Hepatocyte (in vitro differentiated cells): Measurements from ENCODE around the gene CNTN4. TPM values are rescaled to one million over a fixed set of nuclear protein-coding genes. Genes with fewer than 3 reads are reported as not detected.

ENCODE experiments used
- DNase-seq: peaks from one replicate; pipeline ENCODE4 v3.0.0-alpha.2; 2016; ENCODE audit warnings: low spot score
- H2AFZ ChIP-seq: fragments of 200-600 bp; sonication (generic); 2 replicates; pipeline ENCODE4 v1.6.0; 2016; ENCODE audit warnings: antibody characterized with exemption, mild to moderate bottlenecking
- H3K27ac ChIP-seq: fragments of 200-600 bp; sonication (generic); 2 replicates; pipeline ENCODE4 v1.5.1; 2016; ENCODE audit warnings: mild to moderate bottlenecking
- H3K27me3 ChIP-seq: fragments of 200-600 bp; sonication (generic); 2 replicates; pipeline ENCODE4 v1.6.1; 2016
- H3K36me3 ChIP-seq: fragments of 200-600 bp; sonication (generic); replicated peaks from 2 replicates; pipeline ENCODE4 v1.5.1; 2016; ENCODE audit warnings: low read depth; ENCODE audit not compliant: insufficient read depth
- H3K4me1 ChIP-seq: fragments of 200-600 bp; sonication (generic); 2 replicates; pipeline ENCODE4 v1.5.1; 2016; ENCODE audit warnings: mild to moderate bottlenecking, moderate library complexity; ENCODE audit not compliant: insufficient read depth
- H3K4me2 ChIP-seq: fragments of 200-600 bp; sonication (generic); 2 replicates; pipeline ENCODE4 v1.6.0; 2016
- H3K4me3 ChIP-seq: fragments of 200-600 bp; sonication (generic); 2 replicates; pipeline ENCODE4 v1.5.1; 2016; ENCODE audit warnings: mild to moderate bottlenecking
- H3K79me2 ChIP-seq: fragments of 200-600 bp; sonication (generic); 2 replicates; pipeline ENCODE4 v1.6.0; 2017; ENCODE audit warnings: mild to moderate bottlenecking
- H3K9me2 ChIP-seq: fragments of 200-600 bp; sonication (generic); replicated peaks from 2 replicates; pipeline ENCODE4 v1.6.0; 2017; ENCODE audit warnings: mild to moderate bottlenecking; ENCODE audit not compliant: insufficient read depth
- H3K9me3 ChIP-seq: fragments of 200-600 bp; sonication (generic); 2 replicates; pipeline ENCODE4 v1.5.1; 2016; ENCODE audit warnings: low read depth, mild to moderate bottlenecking
- H4K20me1 ChIP-seq: fragments of 200-600 bp; sonication (generic); 2 replicates; pipeline ENCODE4 v1.6.0; 2016; ENCODE audit warnings: mild to moderate bottlenecking; ENCODE audit not compliant: insufficient read depth, poor library complexity, severe bottlenecking
- EZH2 ChIP-seq: fragments of 200-600 bp; sonication (generic); IDR thresholded peaks from 2 replicates; pipeline ENCODE4 v1.6.1; 2016; ENCODE audit warnings: antibody characterized with exemption, mild to moderate bottlenecking, borderline replicate concordance
- EZH2phosphoT487 ChIP-seq: fragments of 200-600 bp; sonication (generic); IDR thresholded peaks from one replicate; pipeline ENCODE4 v1.6.1; 2018; ENCODE audit warnings: antibody characterized with exemption, mild to moderate bottlenecking, low read depth, moderate library complexity; ENCODE audit not compliant: unreplicated experiment, severe bottlenecking
- WGBS: methylation state at CpG from one replicate; pipeline ENCODE4 v1.1.6; 2016; ENCODE audit warnings: low lambda C conversion rate; ENCODE audit errors: missing lambda C conversion rate; 5-methylcytosine and 5-hydroxymethylcytosine counted together
- polyA plus RNA-seq: library from polyadenylated mRNA; unstranded; fragments of >200 nt; fragmentation: Nextera tagmentation; extraction: Ambion mirVana; gene quantifications from 2 replicates; pipeline ENCODE4 v1.2.1, GENCODE V29; 2016
- total RNA-seq: library from RNA; depleted of rRNA; stranded (reverse); fragments of >200 nt; gene quantifications from 2 replicates; pipeline ENCODE4 v1.2.3, GENCODE V29; 2014
- TF ChIP-seq, protein P1 (sequence below): fragments of 200-600 bp; sonication (generic); IDR thresholded peaks from 2 replicates; pipeline ENCODE4 v1.5.1; 2016; ENCODE audit warnings: antibody characterized with exemption, mild to moderate bottlenecking; ENCODE audit not compliant: poor library complexity

CNTN4 gene
- total and polyA plus RNA-seq, 2 experiments from 2014 or later: 17.6 to 30.3 TPM

DNA sequence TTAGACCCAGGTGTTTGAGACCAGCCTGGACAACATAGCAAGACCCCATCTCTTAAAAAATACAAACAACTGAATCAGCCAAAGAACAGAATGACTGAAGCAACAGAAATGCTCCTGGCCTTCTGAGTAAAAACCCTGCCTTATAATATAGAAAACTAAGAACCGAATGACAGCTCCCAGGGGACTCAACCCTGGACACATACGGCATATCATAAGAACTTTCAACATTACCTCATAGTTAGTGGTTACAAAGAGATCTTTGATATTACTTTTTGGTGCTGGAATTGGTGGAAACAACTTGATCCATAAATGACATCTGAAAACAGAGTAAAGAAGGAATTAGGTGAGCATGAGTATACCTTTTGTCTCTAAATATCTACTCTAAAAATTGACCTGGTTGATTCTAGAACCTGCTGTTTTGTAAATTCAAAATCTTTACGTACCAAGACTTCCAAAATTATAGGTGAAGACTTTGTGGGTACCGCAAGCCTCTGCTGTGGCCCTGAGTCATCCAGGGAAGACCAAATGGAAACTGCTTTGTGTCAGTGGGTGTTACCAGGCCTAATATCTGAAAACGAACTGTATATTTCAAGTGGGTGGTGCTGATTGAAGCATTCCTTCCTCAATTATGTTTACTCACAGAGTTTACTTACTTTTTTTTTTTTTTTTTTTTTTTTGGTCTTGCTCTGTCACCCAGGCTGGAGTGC, 976.0 kb downstream of the CNTN4 start:
- 87% methylated on average over 5 of the region's 5 CpGs for WGBS
- H4K20me1 ChIP-seq: no peaks in the 10 kb centered on the region
- no peaks in the 10 kb centered on the region for H3K27me3 ChIP-seq
- no peak overlapping the region for H3K27ac ChIP-seq
- no peaks in the 10 kb centered on the region for H3K79me2 ChIP-seq
- H2AFZ ChIP-seq: no peak overlapping the region
- H3K4me1 ChIP-seq: no peaks in the 10 kb centered on the region
- H3K4me3 ChIP-seq: no peak overlapping the region
- no peaks in the 10 kb centered on the region for H3K36me3 ChIP-seq
- H3K9me2 ChIP-seq: no peaks in the 10 kb centered on the region
- no peak overlapping the region for H3K4me2 ChIP-seq
- no peak for DNase-seq
- H3K9me3 ChIP-seq: no peaks in the 10 kb centered on the region
- no peak for TF ChIP-seq EZH2phosphoT487
- no peak for TF ChIP-seq EZH2
- TF ChIP-seq, protein P1, sequence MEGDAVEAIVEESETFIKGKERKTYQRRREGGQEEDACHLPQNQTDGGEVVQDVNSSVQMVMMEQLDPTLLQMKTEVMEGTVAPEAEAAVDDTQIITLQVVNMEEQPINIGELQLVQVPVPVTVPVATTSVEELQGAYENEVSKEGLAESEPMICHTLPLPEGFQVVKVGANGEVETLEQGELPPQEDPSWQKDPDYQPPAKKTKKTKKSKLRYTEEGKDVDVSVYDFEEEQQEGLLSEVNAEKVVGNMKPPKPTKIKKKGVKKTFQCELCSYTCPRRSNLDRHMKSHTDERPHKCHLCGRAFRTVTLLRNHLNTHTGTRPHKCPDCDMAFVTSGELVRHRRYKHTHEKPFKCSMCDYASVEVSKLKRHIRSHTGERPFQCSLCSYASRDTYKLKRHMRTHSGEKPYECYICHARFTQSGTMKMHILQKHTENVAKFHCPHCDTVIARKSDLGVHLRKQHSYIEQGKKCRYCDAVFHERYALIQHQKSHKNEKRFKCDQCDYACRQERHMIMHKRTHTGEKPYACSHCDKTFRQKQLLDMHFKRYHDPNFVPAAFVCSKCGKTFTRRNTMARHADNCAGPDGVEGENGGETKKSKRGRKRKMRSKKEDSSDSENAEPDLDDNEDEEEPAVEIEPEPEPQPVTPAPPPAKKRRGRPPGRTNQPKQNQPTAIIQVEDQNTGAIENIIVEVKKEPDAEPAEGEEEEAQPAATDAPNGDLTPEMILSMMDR: no peak

DNA sequence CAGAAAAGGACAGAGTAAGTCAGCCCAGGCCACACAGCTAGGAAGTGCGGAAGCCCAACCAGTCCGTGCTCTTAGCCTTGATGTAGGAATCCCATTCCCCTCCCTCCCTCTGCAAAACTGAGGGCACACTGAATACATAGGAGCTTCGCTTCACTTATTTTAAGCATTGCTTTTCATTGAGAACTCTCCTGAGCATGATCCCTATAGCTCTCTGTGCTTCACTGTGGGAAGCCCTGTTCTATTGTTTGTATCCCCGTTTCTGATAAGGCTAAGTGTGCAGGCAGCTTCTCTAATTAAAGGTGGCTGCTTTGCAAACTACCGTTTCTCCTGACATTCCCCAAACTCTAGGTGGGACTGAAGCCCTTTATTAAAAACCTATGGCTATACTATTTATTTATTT, 981.6 kb downstream of the CNTN4 start:
- H3K4me2 ChIP-seq: no peak overlapping the region
- WGBS: 55% methylated on average over 5 of the region's 5 CpGs
- no peak overlapping the region for H2AFZ ChIP-seq
- H3K27ac ChIP-seq: no peak overlapping the region
- H4K20me1 ChIP-seq: no peaks in the 10 kb centered on the region
- TF ChIP-seq EZH2phosphoT487 (no peak), EZH2 (no peak)
- TF ChIP-seq, protein P1: no peak
- no peak for DNase-seq
- H3K27me3 ChIP-seq: no peaks in the 10 kb centered on the region
- H3K9me3 ChIP-seq: no peaks in the 10 kb centered on the region
- no peaks in the 10 kb centered on the region for H3K4me1 ChIP-seq
- H3K4me3 ChIP-seq: no peak overlapping the region
- no peaks in the 10 kb centered on the region for H3K79me2 ChIP-seq
- H3K36me3 ChIP-seq: no peaks in the 10 kb centered on the region
- H3K9me2 ChIP-seq: no peaks in the 10 kb centered on the region

DNA sequence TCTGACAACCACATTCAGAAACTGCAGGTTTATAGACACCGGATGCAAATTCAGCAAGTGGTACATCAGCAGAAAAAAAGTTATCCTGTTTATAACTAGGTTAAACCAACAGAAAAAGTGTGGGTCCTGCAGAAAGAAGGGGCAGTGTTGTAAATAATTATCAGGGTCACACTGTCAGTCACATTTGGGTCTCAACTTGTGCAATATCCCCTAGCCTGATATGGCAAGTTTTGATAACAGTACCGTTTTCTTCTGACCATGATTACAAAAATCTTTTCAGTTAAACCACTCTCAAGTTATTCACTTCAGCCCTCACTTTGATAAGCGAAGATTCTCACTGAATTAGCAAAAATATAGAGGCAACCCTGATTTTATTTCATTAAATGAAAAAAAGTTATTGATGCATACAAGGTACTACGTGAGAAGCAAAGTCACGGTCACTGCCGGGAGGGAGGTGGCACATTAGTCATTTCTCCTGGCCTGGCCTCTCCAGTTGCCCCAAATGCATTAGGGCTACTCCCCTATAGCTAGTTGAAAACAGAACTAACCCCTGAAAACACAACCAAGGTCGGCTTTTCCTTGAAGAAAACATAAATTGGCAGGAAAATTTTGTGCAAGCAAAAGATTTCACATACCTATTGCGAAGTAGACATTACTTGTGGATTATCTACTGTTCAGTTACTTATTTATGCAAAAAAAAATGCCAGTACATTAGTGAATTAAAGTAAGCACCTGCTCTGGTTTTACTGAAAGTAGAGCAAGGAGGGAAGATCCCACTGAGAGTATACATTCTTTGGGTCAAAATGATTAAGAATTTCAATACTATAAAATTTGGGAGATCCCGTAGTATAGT, 982.9 kb downstream of the CNTN4 start:
- no peak for DNase-seq
- H3K79me2 ChIP-seq: no peaks in the 10 kb centered on the region
- no peak overlapping the region for H2AFZ ChIP-seq
- WGBS: 88% methylated on average over 9 of the region's 9 CpGs
- H3K27me3 ChIP-seq: no peaks in the 10 kb centered on the region
- no peaks in the 10 kb centered on the region for H4K20me1 ChIP-seq
- no peak overlapping the region for H3K4me2 ChIP-seq
- TF ChIP-seq, protein P1: no peak
- TF ChIP-seq EZH2phosphoT487 (no peak), EZH2 (no peak)
- H3K9me2 ChIP-seq: no peaks in the 10 kb centered on the region
- H3K27ac ChIP-seq: no peak overlapping the region
- no peaks in the 10 kb centered on the region for H3K4me1 ChIP-seq
- H3K36me3 ChIP-seq: no peaks in the 10 kb centered on the region
- no peaks in the 10 kb centered on the region for H3K9me3 ChIP-seq
- H3K4me3 ChIP-seq: no peak overlapping the region
